HFF-Myc (cell line): ENCODE results near the gene KCNQ1.

Source experiments
- DNase-seq: peaks from one replicate; pipeline ENCODE4 v3.0.0-alpha.2; 2011; ENCODE audit warnings: low read depth; ENCODE audit errors: extremely low read depth
- H3K4me3 ChIP-seq: replicated peaks from 2 replicates; pipeline ENCODE4 v1.5.1; 2011; ENCODE audit warnings: low read depth, mild to moderate bottlenecking, control low read depth, low read length
- TF ChIP-seq, protein P1 (sequence below): IDR thresholded peaks from 2 replicates; pipeline ENCODE4 v1.5.1; 2012; ENCODE audit warnings: mild to moderate bottlenecking, low read depth, low read length, control low read depth; ENCODE audit errors: missing control alignments

Gene KCNQ1

GRCh38 chr11:2661173-2662023 is 216.6 kb downstream of the KCNQ1 start:
- H3K4me3 ChIP-seq, result no peak overlapping the region
- DNase-seq, result no peak
- TF ChIP-seq, protein P1, sequence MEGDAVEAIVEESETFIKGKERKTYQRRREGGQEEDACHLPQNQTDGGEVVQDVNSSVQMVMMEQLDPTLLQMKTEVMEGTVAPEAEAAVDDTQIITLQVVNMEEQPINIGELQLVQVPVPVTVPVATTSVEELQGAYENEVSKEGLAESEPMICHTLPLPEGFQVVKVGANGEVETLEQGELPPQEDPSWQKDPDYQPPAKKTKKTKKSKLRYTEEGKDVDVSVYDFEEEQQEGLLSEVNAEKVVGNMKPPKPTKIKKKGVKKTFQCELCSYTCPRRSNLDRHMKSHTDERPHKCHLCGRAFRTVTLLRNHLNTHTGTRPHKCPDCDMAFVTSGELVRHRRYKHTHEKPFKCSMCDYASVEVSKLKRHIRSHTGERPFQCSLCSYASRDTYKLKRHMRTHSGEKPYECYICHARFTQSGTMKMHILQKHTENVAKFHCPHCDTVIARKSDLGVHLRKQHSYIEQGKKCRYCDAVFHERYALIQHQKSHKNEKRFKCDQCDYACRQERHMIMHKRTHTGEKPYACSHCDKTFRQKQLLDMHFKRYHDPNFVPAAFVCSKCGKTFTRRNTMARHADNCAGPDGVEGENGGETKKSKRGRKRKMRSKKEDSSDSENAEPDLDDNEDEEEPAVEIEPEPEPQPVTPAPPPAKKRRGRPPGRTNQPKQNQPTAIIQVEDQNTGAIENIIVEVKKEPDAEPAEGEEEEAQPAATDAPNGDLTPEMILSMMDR, result no peak

DNA sequence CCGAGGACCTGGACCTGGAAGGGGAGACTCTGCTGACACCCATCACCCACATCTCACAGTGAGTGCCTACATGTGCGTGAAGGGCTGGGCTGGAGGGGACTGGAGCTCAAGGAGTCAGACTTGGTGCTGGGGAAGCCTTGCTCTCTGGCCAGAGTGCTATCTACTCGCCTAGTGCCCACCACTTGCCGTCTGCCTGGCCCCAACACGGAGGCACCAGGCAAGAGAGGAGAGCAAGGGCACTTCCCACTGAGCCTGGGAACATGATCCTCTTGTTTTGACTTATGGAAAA is 217.2 kb downstream of the KCNQ1 start:
- TF ChIP-seq, protein P1, result no peak
- no peak overlapping the region for H3K4me3 ChIP-seq
- no peak for DNase-seq

GRCh38 chr11:2662430-2663299 is 217.9 kb downstream of the KCNQ1 start:
- no peak overlapping the region for H3K4me3 ChIP-seq
- no peak for DNase-seq
- TF ChIP-seq, protein P1, result no peak

DNA sequence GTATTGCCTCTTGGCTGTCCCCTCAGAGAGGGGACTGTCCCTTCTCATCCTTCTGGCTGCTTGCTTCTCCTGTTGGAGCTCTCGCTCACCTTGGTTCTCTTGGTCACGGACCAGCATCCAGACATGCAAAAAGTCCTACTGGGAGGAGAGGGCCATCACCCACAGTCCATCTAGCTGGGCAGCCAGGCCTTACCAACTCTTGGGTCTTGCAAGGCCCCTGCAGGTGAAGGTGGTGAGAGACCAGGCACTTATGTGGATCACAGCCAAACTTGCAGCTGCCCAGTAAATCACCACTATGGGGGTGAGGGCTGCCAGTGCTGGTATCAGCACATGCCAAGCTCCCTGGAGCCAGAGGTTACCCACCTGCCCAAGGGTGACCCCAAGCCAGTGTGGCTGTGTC is 218.7 kb downstream of the KCNQ1 start:
- TF ChIP-seq, protein P1, result no peak
- DNase-seq, result no peak
- H3K4me3 ChIP-seq, result no peak overlapping the region

GRCh38 chr11:2663915-2664314 is 219.1 kb downstream of the KCNQ1 start:
- H3K4me3 ChIP-seq, result no peak overlapping the region
- TF ChIP-seq, protein P1, result no peak
- no peak for DNase-seq

DNA sequence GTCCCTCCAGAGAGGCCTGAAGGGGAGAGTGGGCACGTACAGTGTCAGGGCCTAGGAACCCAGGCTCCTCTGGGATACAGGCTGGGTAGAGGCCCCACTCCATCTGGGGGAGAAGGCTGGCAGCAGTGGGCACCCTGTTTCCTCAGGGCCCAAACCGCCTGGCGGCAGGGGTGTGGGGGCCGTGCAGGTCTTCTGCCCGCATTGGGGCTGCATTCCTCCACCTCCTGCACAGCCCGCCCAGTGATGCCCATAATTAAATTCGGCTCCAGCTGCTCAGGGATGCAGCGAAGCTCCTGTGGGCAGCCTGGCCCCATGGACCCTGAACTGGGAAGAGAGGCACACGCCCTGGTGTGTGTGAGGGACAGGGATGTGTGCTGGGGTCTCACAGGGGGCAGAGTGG is 219.6 kb downstream of the KCNQ1 start:
- no peak for DNase-seq
- H3K4me3 ChIP-seq, result no peak overlapping the region
- TF ChIP-seq, protein P1, result no peak
